M059J (cell line): ENCODE measurements around the gene COQ9. TPM values are rescaled to one million over a fixed set of nuclear protein-coding genes. Genes with fewer than 3 reads are reported as not detected.
"Not testable (repeated sequence)": the region's sequence is repeated elsewhere in the genome, so short reads cannot be mapped to it uniquely, and the experiment has no call there.

Experiments used
- DNase-seq: peaks from one replicate; pipeline ENCODE4 v3.0.0-alpha.2; 2012; ENCODE audit warnings: low read depth
- total RNA-seq: library from RNA; depleted of rRNA; stranded (reverse); fragments of >200 nt; shearing (Covaris generic); gene quantifications from 2 replicates; pipeline ENCODE4 v1.2.3, GENCODE V29; 2014

The COQ9 gene
- total RNA-seq, 1 experiment from 2014 or later: 60.5 TPM

DNA sequence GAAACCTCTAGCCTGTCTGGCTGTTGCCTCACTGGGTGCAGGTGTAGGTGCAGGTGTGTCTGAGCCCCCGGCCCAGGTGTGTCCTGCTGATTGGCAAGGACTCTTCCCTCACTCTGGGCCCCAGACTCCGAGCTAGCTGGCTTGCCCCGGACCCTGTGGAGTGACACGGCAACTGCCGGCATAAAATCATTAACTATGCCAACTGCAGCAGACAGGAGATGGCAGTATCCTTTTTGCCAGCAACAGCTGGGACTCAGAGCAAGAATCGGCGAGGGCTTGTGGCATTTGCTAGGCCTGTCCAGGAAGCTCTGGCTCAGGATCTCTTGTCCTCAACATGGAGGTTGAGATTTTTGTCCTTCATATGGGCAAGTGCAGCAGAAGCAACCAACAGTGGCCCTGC, 20.9 kb upstream of the COQ9 start:
- no peak for DNase-seq

DNA sequence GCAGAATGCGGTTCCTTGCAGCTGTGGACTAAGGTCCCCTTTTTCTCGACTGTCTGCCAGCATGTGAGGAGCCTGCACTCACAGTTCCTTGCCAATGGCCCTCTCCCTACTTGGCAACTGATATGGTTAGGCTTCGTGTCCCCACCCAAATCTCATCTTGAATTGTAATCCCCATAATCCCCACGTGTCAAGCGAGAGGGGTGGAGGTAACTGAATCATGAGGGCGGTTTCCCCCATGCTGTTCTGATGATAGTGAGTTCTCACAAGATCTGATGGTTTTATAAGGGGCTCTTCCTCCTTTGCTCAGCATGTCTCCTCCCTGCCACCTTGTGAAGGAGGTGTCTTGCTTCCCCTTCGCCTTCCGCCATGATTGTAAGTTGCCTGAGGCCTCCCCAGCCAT, 20.0 kb upstream of the COQ9 start:
- no peak for DNase-seq

DNA sequence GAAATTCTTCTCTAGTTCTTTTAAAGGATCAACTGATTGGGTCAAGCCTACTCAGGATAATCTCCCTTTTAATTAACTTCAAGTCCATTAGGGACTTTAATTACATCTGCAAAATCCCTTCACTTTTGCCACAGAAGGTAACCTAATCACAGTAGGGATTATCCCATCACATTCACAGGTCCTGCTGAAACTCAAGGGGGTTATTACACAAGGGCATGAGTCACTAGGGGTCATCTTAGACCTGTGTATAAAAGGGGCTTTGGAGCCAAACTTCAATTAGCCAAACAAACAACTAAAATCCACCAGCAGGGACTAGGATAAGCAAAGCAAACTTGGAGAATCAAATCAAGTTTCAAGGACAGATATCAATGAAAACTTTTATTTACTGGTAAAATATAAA, 19.5 kb upstream of the COQ9 start:
- DNase-seq: no peak

DNA sequence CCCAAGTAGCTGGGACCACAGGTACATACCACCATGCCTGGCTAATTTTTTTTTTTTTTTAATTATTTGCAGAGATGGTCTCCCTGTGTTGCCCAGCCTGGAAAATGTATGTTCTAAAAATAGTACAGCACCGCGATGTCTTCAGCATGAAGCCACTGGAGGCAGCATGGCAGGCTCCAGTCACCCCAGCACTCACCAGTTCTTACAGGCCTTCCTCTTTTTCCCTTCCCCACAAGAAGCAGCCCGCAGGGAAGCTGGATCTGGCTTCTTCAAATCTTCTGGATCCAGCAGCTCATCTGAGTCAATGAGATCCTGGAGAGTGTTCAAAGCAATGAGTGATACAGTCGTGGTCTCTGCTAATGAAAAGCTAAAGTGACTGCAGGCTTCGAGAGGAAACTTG, 16.3 kb upstream of the COQ9 start:
- no peak for DNase-seq

DNA sequence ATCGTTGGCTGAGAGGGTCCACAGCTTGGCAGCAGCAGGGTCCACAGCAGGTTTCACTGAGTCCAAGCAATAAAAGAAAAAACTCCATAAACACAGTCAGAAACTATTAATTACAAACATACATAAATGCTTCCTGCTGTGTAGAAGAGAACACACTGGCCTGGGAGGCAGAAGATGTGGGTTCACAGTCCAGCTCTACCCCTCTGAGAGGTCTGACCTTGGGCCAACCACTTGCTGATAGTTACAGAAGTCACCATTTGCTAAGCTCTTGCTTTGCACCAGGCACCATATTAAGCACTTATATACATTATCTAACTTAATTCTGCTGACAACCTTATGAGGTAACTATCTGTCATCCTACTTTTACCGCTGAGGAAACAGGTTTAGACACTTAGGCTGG, 14.8 kb upstream of the COQ9 start:
- no peak for DNase-seq

DNA sequence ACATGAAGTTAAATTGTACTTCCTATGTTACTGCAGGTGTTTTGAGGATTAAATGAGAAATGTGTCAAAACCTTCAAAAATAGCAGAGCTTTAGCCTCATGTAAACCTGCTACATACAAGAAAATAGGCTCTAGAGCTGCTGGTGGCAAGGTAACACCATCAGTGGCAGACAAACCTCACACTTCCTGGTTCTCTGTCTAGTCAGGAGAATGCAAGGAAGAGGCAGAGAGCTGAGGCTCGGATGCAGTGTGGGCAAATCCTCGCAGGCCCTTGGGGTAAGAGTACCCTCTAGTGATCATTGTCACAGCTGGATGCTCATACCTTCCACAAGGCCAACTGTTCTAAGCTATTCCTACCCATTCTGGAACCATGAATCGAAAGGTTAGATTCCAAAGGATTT, 14.3 kb upstream of the COQ9 start:
- no peak for DNase-seq

DNA sequence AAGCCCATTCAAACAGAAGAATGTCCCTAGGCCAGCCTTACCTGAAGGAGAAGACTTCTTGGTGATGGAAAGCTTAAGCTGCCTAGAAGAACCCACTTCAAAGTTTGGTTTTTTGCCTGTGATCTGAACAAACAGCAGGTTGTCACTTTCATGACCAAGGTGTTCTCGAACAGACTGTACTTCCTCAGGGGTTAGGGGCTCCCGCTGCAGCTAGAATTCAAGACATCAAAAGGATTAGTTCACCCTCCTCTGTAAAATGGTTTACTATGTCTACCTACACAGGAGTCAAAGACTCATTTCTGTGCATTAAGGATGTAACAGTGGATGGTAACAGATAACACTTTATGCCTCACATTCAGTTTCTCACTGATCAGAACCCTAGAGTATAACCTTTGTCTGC, 13.3 kb upstream of the COQ9 start:
- DNase-seq: no peak

DNA sequence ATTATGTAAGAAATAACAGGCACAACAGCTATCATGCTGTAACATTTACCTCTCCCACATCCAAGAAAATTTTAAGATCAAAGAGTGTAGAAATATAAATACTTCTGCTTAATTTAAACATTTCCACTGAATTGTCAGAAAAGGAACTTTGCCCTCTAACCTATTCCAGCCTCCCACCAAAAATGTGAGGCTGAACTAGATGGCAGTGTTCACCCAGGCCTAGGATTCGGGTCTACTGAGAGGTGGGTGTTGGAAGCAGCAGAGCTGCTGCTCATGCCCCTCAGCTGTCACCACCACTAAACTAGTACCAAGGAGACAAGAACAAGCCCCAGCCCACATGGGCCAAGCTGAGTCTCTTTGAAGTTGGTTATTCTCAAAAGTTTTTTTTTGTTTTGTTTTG, 11.4 kb upstream of the COQ9 start:
- DNase-seq: no peak

DNA sequence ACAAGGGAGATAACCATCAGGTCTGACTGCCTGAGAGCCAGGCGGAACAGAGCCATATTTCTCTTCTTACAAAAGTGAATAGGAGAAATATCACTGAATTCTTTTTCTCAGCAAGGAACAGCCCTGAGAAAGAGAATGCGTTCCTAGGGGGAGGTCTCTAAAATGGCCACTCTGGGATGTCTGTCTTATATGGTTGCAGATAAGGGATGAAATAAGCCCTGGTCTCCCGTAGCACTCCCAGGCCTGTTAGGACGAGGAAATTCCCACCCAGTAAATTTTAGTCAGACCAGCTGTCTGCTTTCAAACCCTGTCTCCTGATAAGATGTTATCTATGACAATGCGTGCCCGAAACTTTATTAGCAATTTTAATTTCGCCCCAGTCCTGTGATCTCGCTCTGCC, 7.3 kb upstream of the COQ9 start:
- not testable (repeated sequence) for DNase-seq

DNA sequence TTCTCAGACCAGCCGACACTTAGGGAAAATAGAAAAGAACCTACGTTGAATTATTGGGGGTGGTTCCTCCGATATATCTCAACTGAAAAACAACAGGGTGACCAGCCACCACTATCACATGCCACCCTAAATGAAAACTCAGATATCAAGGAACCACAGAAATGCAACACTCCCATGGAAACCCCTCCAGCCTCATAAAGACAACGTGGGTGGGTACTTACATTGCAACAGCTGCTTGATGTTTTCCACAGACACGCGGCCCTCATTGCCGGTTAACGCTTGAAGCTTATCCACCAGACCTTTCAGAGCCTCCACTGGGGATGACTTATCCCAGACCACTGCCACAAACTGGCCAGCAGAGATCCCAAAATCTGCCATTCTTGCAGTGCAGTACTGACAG, 6.7 kb upstream of the COQ9 start:
- not testable (repeated sequence) for DNase-seq

DNA sequence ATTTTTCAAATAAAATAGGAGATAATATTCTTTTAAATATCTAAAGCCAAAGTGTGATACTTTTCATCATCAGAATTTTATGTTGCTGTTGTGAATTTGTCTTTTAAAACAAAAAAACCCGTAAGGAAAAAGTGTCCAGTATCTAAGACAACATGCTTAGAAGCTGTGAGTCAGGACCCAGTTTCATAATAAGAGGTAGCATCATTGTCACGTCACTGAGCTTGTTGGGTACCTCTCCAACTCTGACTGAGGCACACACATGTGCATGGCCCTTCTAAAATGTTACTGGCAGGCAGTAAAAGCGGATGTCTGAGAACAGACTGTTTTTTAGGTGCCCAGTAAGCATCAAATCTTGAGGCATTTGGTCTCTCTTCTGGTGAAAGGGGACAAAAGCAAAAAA, 2.6 kb upstream of the COQ9 start:
- DNase-seq: no peak

DNA sequence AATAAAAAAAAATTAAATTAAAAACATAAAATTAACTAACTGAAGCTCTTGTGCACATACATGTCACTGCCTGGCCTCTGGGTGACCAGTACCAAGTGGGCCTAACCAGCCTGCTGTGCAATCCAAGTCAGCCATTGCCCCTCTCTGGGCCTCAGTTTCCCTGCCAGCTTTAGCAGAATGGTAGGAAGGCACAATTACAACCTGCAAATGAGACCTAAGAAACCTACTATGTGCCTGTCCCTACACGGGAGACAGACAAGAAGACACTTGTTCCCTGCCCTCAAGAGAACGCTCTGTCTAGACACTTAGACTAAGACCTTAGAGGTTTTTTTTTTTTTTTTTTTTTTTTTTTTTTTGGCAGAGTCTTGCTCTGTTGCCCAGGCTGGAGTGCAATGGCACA, 1.8 kb upstream of the COQ9 start:
- no peak for DNase-seq

DNA sequence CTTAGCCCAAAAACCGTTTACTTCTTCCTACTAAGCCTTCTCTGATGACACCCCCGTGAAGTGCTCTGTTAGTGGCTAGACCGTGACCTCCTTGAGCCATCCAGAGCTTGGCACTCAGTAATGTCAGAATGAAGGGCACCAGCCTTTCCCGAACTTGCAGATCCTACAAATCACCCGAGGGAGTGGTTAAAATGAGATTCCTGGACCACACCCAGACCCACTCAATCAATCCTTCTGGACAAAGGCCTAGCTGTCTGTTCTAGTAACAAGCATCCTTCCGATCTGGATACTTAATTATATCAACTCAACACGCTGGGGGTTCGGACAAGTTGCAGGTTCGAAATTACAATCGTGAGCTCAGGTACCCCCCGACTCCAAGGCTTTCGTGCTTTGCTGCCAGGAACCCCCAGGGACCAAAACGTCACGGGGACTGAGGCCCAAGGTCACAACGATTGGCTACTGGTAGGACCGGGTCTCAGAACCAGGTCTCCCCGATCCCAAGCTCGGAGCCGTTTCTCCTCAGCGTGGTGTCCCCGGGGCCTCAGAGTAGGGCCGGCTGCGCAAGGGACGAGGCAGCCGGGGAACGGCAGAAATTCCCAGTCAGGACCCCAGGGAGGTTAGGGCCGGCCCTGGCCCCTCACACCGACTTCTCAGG, 621 bp upstream of the COQ9 start:
- peak; percentile 35 for DNase-seq

DNA sequence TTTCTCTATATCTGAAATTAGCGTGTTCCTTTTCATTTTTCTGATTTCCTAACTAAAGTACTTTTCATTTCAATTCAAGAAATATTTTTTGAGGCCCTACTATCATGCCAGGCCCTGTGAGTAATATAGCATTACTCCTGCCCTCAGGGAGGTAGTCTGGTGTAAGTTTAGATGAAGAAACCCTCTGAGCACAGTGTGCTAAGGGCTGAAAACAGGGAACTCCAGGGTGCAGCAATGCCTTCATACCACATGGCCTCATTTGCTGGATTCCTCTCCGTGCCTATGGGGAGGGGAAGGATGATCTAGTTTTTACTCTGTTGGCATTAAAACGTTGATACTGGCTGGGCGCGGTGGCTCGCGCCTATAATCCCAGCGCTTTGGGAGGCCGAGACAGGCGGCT, 4.7 kb downstream of the COQ9 start:
- no peak for DNase-seq

DNA sequence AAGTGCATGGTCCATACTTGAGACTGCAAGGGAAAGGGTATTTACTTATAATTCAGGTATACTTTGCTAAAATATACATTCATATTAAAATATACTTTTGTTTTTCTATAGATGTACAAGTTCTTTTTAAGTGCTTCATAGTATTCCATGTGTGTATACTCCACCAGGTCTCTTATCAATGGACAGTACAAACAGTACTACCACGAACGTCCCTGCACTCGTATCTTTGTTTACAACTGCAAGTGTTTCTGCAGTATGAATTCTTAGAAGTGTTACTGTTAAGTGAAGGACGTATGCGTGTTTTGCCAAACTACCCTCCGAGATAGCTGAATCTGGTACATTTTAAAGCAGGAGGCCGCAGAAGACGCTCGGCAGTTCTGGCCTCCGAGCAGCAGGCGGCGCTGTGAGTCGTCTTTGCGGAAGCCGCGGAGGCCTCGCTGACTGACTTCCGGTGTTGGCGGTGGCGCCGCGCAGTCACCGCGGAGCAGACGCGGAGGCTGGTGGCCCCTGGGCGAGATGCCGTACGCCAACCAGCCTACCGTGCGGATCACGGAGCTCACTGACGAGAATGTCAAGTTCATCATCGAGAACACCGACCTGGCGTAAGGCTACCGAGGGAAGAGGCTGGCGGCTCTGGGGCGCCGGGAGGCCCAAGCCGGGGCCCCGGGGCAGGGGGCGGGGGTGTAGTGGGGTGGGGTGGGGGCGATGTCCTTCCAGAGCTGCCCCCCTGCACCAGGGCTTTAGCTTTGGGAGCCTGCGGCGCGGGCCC, 15.1 kb downstream of the COQ9 start, which contains the start of gene POLR2C:
Gene POLR2C (plus strand): TSS at position 471 of the 769 bp plus-strand sequence. CDS start 46 bp downstream, at position 517.
- peak; percentile 80 for DNase-seq

DNA sequence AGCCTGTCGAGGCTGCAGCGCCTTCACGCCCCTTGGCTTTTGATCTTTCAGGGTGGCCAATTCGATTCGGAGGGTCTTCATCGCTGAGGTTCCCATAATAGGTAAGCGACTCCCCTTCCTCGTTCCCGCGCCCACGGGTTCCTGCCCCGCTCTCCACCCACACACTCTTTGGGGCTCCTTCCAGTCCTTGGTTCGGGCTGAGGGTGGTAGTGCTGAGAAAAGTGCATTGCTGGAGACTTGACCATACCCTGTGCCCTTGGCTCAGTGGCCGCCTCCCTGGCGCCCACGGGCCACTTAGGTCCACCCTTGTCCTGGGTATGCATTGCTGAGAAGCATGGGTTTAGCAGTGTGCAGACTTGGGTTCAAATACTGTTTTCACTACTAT, 15.7 kb downstream of the COQ9 start:
- DNase-seq: peak; percentile 13

DNA sequence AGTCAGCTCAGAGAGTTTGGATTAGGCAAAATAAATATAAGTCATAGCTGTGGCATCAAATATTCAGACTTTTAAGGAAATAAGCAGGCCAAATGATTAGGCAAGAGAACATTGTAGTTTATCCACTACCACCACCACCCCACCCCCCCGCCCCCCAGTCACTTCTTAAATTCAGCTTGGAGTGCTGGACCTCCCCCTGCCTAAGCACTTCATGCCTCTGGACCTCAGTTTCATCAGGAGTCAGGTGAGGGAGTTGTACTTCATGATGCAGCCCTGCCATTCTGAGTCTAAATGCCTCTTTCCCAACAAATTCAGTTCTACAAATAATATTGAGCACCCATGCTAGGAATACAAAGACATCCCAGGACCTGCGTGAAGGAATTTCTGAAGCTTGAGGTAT, 17.2 kb downstream of the COQ9 start:
- DNase-seq: no peak

DNA sequence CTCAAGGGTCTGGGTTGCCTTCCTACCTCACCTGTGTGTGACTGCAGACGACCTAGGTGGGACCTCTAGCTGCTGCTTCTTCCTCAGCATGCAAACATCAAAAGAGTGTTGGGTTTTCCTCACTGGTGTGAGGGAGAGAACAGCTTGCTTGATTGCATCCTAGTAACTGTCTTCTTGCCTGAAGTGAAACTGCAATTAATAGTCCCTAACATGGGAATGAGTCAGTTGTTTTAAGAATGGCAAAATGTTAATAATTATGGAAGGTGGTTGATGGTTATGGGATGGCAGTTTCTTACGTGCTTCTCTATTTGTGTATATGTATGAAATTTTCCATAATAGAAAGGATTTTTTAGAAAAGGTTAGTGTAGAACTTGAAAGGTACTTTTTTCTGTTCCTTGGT, 21.1 kb downstream of the COQ9 start:
- DNase-seq: no peak

DNA sequence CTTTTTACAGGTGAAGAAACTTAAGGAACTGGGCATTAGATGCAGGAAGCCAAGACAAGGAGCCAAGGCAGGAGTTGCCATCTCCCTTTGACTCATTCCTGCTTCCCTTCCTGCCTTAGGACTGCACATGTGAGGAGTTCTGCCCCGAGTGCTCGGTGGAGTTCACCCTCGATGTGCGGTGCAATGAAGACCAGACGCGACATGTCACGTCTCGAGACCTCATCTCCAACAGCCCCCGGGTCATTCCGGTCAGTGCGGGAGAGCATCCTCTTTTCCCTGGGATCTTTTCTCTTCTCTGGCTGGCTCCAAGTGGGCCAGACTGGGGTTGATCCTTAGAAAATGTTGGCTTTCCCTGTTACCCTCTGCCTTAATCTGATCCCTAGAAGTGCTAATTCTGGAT, 21.8 kb downstream of the COQ9 start:
- no peak for DNase-seq

DNA sequence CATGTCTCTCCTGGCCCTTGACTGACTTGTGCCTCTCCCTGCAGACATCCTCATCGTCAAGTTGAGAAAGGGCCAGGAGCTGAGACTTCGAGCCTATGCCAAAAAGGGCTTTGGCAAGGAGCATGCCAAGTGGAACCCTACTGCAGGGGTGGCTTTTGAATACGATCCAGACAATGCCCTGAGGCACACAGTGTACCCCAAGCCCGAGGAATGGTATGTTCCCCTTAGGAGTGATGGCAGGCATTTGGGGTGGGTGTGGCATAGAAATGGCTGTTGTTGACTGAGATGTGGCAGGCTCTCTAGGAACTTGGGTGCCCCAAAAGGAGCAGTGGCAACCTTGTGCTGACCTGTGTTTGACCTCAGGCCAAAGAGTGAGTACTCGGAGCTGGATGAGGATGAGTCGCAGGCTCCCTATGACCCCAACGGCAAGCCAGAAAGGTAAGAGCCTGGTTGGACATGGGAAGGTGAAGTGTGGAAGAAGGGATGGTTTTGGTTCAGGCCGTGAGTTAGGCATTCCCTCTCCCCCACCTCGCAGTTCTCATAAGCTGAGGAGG, 22.7 kb downstream of the COQ9 start:
- DNase-seq: no peak

DNA sequence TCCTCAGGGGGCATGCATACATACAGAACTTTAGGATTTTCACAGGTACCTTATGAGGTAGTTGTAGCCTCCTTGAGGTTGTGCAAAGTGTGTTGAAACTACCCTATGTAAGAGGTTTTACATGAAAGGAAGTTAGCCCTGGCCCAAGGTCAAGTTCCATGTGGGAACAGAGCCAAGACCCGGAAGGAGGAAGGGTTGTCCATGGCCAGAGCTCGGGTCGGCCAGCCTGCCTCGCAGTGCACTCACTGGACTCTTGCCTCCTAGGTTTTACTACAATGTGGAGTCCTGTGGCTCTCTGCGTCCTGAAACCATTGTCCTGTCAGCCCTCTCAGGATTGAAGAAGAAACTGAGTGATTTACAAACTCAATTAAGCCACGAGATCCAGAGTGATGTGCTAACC, 23.4 kb downstream of the COQ9 start:
- DNase-seq: no peak

DNA sequence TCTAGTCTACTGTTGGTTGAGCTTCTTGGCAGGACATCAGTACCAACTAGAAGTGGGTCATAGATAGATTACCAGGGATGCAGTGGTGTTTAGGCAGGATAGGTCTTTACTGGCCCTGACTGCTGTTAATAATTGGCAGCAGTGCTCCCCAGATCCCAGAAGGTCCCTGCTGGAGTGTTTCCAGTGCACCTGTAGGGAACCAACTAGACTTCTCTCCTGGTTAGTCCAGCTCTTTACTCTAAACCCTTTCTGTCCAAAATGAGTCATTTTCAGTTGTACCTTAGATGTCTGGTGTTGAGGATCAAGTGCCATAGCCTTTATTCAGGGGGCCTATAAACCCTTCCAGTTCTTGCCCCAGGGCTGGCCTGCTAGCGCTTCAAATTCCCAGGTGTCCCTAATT, 23.9 kb downstream of the COQ9 start:
- no peak for DNase-seq
